ENCODE measurements around the gene EDIL3. TPM values are rescaled to one million over a fixed set of nuclear protein-coding genes. Genes with fewer than 3 reads are reported as not detected.

The EDIL3 gene
- total and polyA plus RNA-seq, 2 donors (not counting 1 experiment from before 2014, with no cell fraction given) = 12.1 to 149 TPM

DNA sequence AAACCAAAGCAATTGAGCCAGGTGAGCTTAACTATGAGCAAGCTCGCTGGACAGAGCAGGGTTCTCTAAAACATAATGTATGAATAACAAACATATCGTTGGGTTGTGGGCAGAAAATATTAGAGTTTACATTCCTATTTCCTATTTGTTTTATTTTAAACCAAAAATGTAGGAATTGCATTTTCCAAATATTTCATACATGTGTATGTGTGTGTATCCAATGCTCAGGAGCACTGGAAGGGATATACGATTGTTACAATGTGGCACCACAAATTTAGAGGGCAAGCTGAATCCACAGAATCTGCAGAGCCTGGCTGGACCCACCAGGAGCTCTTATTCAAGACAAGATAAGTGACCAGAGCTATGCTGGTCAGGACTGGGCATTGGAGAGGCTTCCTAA is 338.7 kb downstream of the EDIL3 start:
- Histone ChIP-seq H3K27ac (ENCODE audit: insufficient read depth, low read length) (no peak overlapping the region), H3K27me3 (ENCODE audit: control insufficient read depth, insufficient read depth, low read length) (no peaks in the 10 kb centered on the region), H3K4me2 (ENCODE audit: extremely low read depth, insufficient read depth, low read length) (no peak overlapping the region), H4K20me1 (ENCODE audit: control insufficient read depth, extremely low read depth, insufficient read depth, low read length) (no peaks in the 10 kb centered on the region), H3K9ac (ENCODE audit: insufficient read depth, low read length) (no peak overlapping the region), H3K4me1 (ENCODE audit: control insufficient read depth, extremely low read depth, insufficient read depth, low read length) (no peaks in the 10 kb centered on the region), H3K4me3 (replicated peaks in 1 of 4; ENCODE audit: control extremely low read depth in 1 of 4, insufficient read depth in 1 of 4, low read depth in 3 of 4, low read length in 4 of 4) (no peak overlapping the region), H3K9me3 (ENCODE audit: control insufficient read depth, insufficient read depth, low read depth, low read length) (no peaks in the 10 kb centered on the region), H3K36me3 (ENCODE audit: control insufficient read depth, insufficient read depth, low read length) (no peaks in the 10 kb centered on the region), H3K79me2 (ENCODE audit: control insufficient read depth, insufficient read depth, low read length) (no peaks in the 10 kb centered on the region), H2AFZ (ENCODE audit: low read length) (no peak overlapping the region)
- no peak for TF ChIP-seq EZH2 (IDR thresholded peaks at IDR 0.05; ENCODE audit: low read length, missing control alignments)
- TF ChIP-seq CTCF (conservative IDR thresholded peaks at IDR 0.05 in 1 of 2, IDR thresholded peaks at IDR 0.05 in 1 of 2; ENCODE audit: low read depth in 1 of 2, low read length in 2 of 2) = no peak
- no peak for DNase-seq (ENCODE audit: low read depth in 2 of 2)

GRCh38 chr5:84036842-84037241 is 347.8 kb downstream of the EDIL3 start:
- Histone ChIP-seq H4K20me1 (ENCODE audit: control insufficient read depth, extremely low read depth, insufficient read depth, low read length) (no peaks in the 10 kb centered on the region), H3K27ac (ENCODE audit: insufficient read depth, low read length) (no peak overlapping the region), H3K9me3 (ENCODE audit: control insufficient read depth, insufficient read depth, low read depth, low read length) (no peaks in the 10 kb centered on the region), H3K79me2 (ENCODE audit: control insufficient read depth, insufficient read depth, low read length) (no peaks in the 10 kb centered on the region), H3K4me2 (ENCODE audit: extremely low read depth, insufficient read depth, low read length) (no peak overlapping the region), H3K4me1 (ENCODE audit: control insufficient read depth, extremely low read depth, insufficient read depth, low read length) (no peaks in the 10 kb centered on the region), H2AFZ (ENCODE audit: low read length) (no peak overlapping the region), H3K9ac (ENCODE audit: insufficient read depth, low read length) (no peak overlapping the region), H3K27me3 (ENCODE audit: control insufficient read depth, insufficient read depth, low read length) (no peaks in the 10 kb centered on the region), H3K4me3 (replicated peaks in 1 of 4; ENCODE audit: control extremely low read depth in 1 of 4, insufficient read depth in 1 of 4, low read depth in 3 of 4, low read length in 4 of 4) (no peak overlapping the region), H3K36me3 (ENCODE audit: control insufficient read depth, insufficient read depth, low read length) (no peaks in the 10 kb centered on the region)
- DNase-seq (ENCODE audit: low read depth in 2 of 2) = no peak
- no peak for TF ChIP-seq CTCF (conservative IDR thresholded peaks at IDR 0.05 in 1 of 2, IDR thresholded peaks at IDR 0.05 in 1 of 2; ENCODE audit: low read depth in 1 of 2, low read length in 2 of 2)
- TF ChIP-seq EZH2 (IDR thresholded peaks at IDR 0.05; ENCODE audit: low read length, missing control alignments) = no peak

GRCh38 chr5:84032324-84032723 is 352.4 kb downstream of the EDIL3 start:
- Histone ChIP-seq H3K27ac (ENCODE audit: insufficient read depth, low read length) (no peak overlapping the region), H3K4me1 (ENCODE audit: control insufficient read depth, extremely low read depth, insufficient read depth, low read length) (no peaks in the 10 kb centered on the region), H3K27me3 (ENCODE audit: control insufficient read depth, insufficient read depth, low read length) (no peaks in the 10 kb centered on the region), H3K4me3 (replicated peaks in 1 of 4; ENCODE audit: control extremely low read depth in 1 of 4, insufficient read depth in 1 of 4, low read depth in 3 of 4, low read length in 4 of 4) (no peak overlapping the region), H4K20me1 (ENCODE audit: control insufficient read depth, extremely low read depth, insufficient read depth, low read length) (no peaks in the 10 kb centered on the region), H2AFZ (ENCODE audit: low read length) (no peak overlapping the region), H3K4me2 (ENCODE audit: extremely low read depth, insufficient read depth, low read length) (no peak overlapping the region), H3K36me3 (ENCODE audit: control insufficient read depth, insufficient read depth, low read length) (no peaks in the 10 kb centered on the region), H3K79me2 (ENCODE audit: control insufficient read depth, insufficient read depth, low read length) (no peaks in the 10 kb centered on the region), H3K9me3 (ENCODE audit: control insufficient read depth, insufficient read depth, low read depth, low read length) (no peaks in the 10 kb centered on the region), H3K9ac (ENCODE audit: insufficient read depth, low read length) (no peak overlapping the region)
- TF ChIP-seq CTCF (conservative IDR thresholded peaks at IDR 0.05 in 1 of 2, IDR thresholded peaks at IDR 0.05 in 1 of 2; ENCODE audit: low read depth in 1 of 2, low read length in 2 of 2) (no peak), EZH2 (IDR thresholded peaks at IDR 0.05; ENCODE audit: low read length, missing control alignments) (no peak)
- peak; percentile 60 to 62 for DNase-seq (ENCODE audit: low read depth in 2 of 2)

Measured in fibroblast of lung (primary cell).